Vagina (tissue), 2 donors: ENCODE results near the gene SLC7A6. TPM values are rescaled to one million over a fixed set of nuclear protein-coding genes. Genes with fewer than 3 reads are reported as not detected.

ENCODE experiments used
- DNase-seq, 2 donors: peaks; one replicate each; pipeline ENCODE4 v3.0.0-alpha.2; 2017; ENCODE audit errors: extremely low spot score in 2 of 2
- H3K27ac ChIP-seq: fragments of 200-600 bp; sonication (generic); one replicate; pipeline ENCODE4 v1.5.1; 2019
- H3K27me3 ChIP-seq: fragments of 200-600 bp; sonication (generic); one replicate; pipeline ENCODE4 v1.5.1; 2019
- H3K36me3 ChIP-seq, 2 donors: fragments of 200-600 bp; sonication (generic); one replicate each; pipeline ENCODE4 v1.5.1; 2017 to 2019
- H3K4me1 ChIP-seq: fragments of 200-600 bp; sonication (generic); one replicate; pipeline ENCODE4 v1.5.1; 2019
- H3K4me3 ChIP-seq, 2 donors: fragments of 200-600 bp; sonication (generic); 1 replicate in 1 of 2; 2 replicates in 1 of 2; pipeline ENCODE4 v1.5.1; 2016 to 2019
- H3K9me3 ChIP-seq: fragments of 200-600 bp; sonication (generic); one replicate; pipeline ENCODE4 v1.5.1; 2019
- CTCF ChIP-seq, 3 experiments: fragments of 450-650 bp in 2 of 3; fragments of 200-600 bp in 1 of 3; sonication (generic) in 1 of 3; IDR thresholded peaks; one replicate each; pipeline ENCODE4 v1.5.1; 2017 to 2019; ENCODE audit warnings: antibody characterized with exemption in 3 of 3, mild to moderate bottlenecking in 2 of 3, moderate library complexity in 2 of 3
- POLR2A ChIP-seq, 2 donors: fragments of 450-650 bp; IDR thresholded peaks; one replicate each; pipeline ENCODE4 v1.6.1; 2017; ENCODE audit warnings: antibody characterized with exemption in 2 of 2, mild to moderate bottlenecking in 2 of 2, moderate library complexity in 2 of 2
- POLR2AphosphoS5 ChIP-seq, 2 donors: sonication (generic); formaldehyde crosslinking; IDR thresholded peaks; one replicate each; pipeline ENCODE4 v1.9.0; 2017; ENCODE audit warnings: antibody characterized with exemption in 2 of 2, mild to moderate bottlenecking in 2 of 2, low read depth in 1 of 2; ENCODE audit not compliant: insufficient read depth in 1 of 2
- intact Hi-C: fragments of 100-400 bp; cut with DNase I; formaldehyde crosslinking; loops from one replicate; pipeline ENCODE4 v1.15.1; 2023
- total RNA-seq: library from RNA; depleted of rRNA; stranded (reverse); fragments of >200 nt; gene quantifications from one replicate; pipeline ENCODE4 v1.2.3, GENCODE V29; 2016

Gene SLC7A6
- total RNA-seq, 1 donor from 2014 or later = 35.1 TPM

GRCh38 chr16:68263559-68264127 lies 683 bp upstream of the SLC7A6 start:
- peak overlapping the region; percentile 99 for H3K27ac ChIP-seq
- peak overlapping the region; percentile 71 to 93 for H3K4me3 ChIP-seq
- DNase-seq = no peak
- H3K36me3 ChIP-seq = peaks cover 0 to 13% of the 10 kb centered on the region in 2 donors
- no peaks in the 10 kb centered on the region for H3K27me3 ChIP-seq
- H3K9me3 ChIP-seq = no peaks in the 10 kb centered on the region
- no peak for TF ChIP-seq POLR2A (IDR thresholded peaks at IDR 0.05)
- TF ChIP-seq POLR2AphosphoS5 (IDR thresholded peaks at IDR 0.05; ENCODE audit: insufficient read depth in 1 of 2, low read depth in 1 of 2) = no peak
- no peak for TF ChIP-seq CTCF (IDR thresholded peaks at IDR 0.05)
- intact Hi-C loops = loop anchor here (5.0 kb wide), 2 partner anchors 49 to 64 kb away; partner anchors contain the start of genes PRMT7 and SLC7A6OS
- peaks cover 50% of the 10 kb centered on the region for H3K4me1 ChIP-seq

- intact Hi-C loops = no loop called here
- H3K4me1 ChIP-seq = peaks cover 50% of the 10 kb centered on the region
- H3K27ac ChIP-seq = peak overlapping the region; percentile 99
- H3K36me3 ChIP-seq = no peaks in the 10 kb centered on the region
- H3K27me3 ChIP-seq = no peaks in the 10 kb centered on the region
- TF ChIP-seq POLR2A (IDR thresholded peaks at IDR 0.05) (peak in 1 of 2 donors; percentile 34), POLR2AphosphoS5 (IDR thresholded peaks at IDR 0.05; ENCODE audit: insufficient read depth in 1 of 2, low read depth in 1 of 2) (peak in 1 of 2 donors; percentile 65), CTCF (IDR thresholded peaks at IDR 0.05) (no peak)
- peak overlapping the region; percentile 71 to 93 for H3K4me3 ChIP-seq
- H3K9me3 ChIP-seq = no peaks in the 10 kb centered on the region
- peak in 1 of 2 donors; percentile 94 for DNase-seq
Observed at GRCh38 chr16:68265078-68265920, 973 bp downstream of the SLC7A6 start.

GRCh38 chr16:68267612-68268405 lies 3.5 kb downstream of the SLC7A6 start:
- no peaks in the 10 kb centered on the region for H3K36me3 ChIP-seq
- no peak for DNase-seq
- no peaks in the 10 kb centered on the region for H3K9me3 ChIP-seq
- no peak overlapping the region for H3K4me3 ChIP-seq
- intact Hi-C loops = no loop called here
- no peaks in the 10 kb centered on the region for H3K27me3 ChIP-seq
- peaks cover 57% of the 10 kb centered on the region for H3K4me1 ChIP-seq
- TF ChIP-seq POLR2AphosphoS5 (IDR thresholded peaks at IDR 0.05; ENCODE audit: insufficient read depth in 1 of 2, low read depth in 1 of 2) (no peak), POLR2A (IDR thresholded peaks at IDR 0.05) (no peak), CTCF (IDR thresholded peaks at IDR 0.05) (no peak)
- H3K27ac ChIP-seq = no peak overlapping the region

GRCh38 chr16:68269793-68270192 lies 5.5 kb downstream of the SLC7A6 start:
- H3K4me1 ChIP-seq = peaks cover 53% of the 10 kb centered on the region
- H3K27me3 ChIP-seq = no peaks in the 10 kb centered on the region
- TF ChIP-seq POLR2A (IDR thresholded peaks at IDR 0.05) = no peak
- DNase-seq = no peak
- intact Hi-C loops = no loop called here
- H3K9me3 ChIP-seq = no peaks in the 10 kb centered on the region
- H3K4me3 ChIP-seq = no peak overlapping the region
- H3K27ac ChIP-seq = no peak overlapping the region
- H3K36me3 ChIP-seq = peaks cover 0 to 5% of the 10 kb centered on the region in 2 donors

- Histone ChIP-seq H3K27ac (no peak overlapping the region), H3K4me3 (no peak overlapping the region), H3K27me3 (no peaks in the 10 kb centered on the region), H3K4me1 (peaks cover 48% of the 10 kb centered on the region), H3K36me3 (peaks cover 0 to 10% of the 10 kb centered on the region in 2 donors), H3K9me3 (no peaks in the 10 kb centered on the region)
- intact Hi-C loops = no loop called here
- TF ChIP-seq POLR2AphosphoS5 (IDR thresholded peaks at IDR 0.05; ENCODE audit: insufficient read depth in 1 of 2, low read depth in 1 of 2) (no peak), POLR2A (IDR thresholded peaks at IDR 0.05) (no peak), CTCF (IDR thresholded peaks at IDR 0.05) (no peak)
- DNase-seq = no peak
Observed at GRCh38 chr16:68270353-68270752, 6.0 kb downstream of the SLC7A6 start.
